A549 (cell line): Measurements from ENCODE around the gene AIMP2. TPM values are rescaled to one million over a fixed set of nuclear protein-coding genes. Genes with fewer than 3 reads are reported as not detected.

Experiments used
- ATAC-seq, 2 experiments: fragments of 200-7000 bp in 1 of 2; fragments of >200 bp in 1 of 2; cut with Nextera tagmentation in 1 of 2; cut with Tn5 transposase in 1 of 2; 3 replicates each; pipeline versions ENCODE4 v1.8.0 to v1.9.1; 2018 to 2020; ENCODE audit warnings: mild to moderate bottlenecking in 1 of 2, moderate library complexity in 1 of 2
- CTCF ChIA-PET: fragments of 300-600 bp; sonication (Branson Sonifier 250); formaldehyde crosslinking; extraction: SDS; loops from one replicate; lab custom pipeline; 2021; ENCODE audit warnings: antibody characterized with exemption, inconsistent platforms; lab: Yijun Ruan, JAX
- POLR2A ChIA-PET: fragments of 350-600 bp; formaldehyde crosslinking; extraction: SDS; loops from one replicate; lab custom pipeline; 2021; ENCODE audit warnings: antibody characterized with exemption, inconsistent platforms; lab: Yijun Ruan, JAX
- DNase-seq, 2 experiments: peaks; one replicate each; pipeline versions ENCODE4 v3.0.0 to v3.0.0-alpha.2; 2011 to 2016; ENCODE audit warnings: low read depth in 1 of 2, low spot score in 1 of 2
- FAIRE-seq: peaks from 2 replicates; lab custom pipeline; 2011; peaks lifted over from hg19 to GRCh38; lab: Jason Lieb, UNC
- H3K27ac ChIP-seq, 2 experiments: fragments of >200 bp; sonication (Bioruptor Twin); formaldehyde crosslinking; 3 replicates each; pipeline ENCODE4 v1.5.1; 2016 to 2017
- H3K4me1 ChIP-seq: fragments of >200 bp; sonication (Bioruptor Twin); formaldehyde crosslinking; 3 replicates; pipeline ENCODE4 v1.6.1; 2016
- H3K4me2 ChIP-seq: fragments of >200 bp; sonication (Bioruptor Twin); formaldehyde crosslinking; 3 replicates; pipeline ENCODE4 v1.6.1; 2016
- H3K4me3 ChIP-seq: fragments of >200 bp; sonication (Bioruptor Twin); formaldehyde crosslinking; 3 replicates; pipeline ENCODE4 v1.5.1; 2016
- H3K9me3 ChIP-seq: fragments of >200 bp; sonication (Bioruptor Twin); formaldehyde crosslinking; 3 replicates; pipeline ENCODE4 v1.6.1; 2016
- ATOH8 ChIP-seq: fragments of 250-450 bp; sonication (Bioruptor Pico); IDR thresholded peaks from 2 replicates; pipeline ENCODE4 v1.5.0; 2020; ENCODE audit warnings: low read depth, mild to moderate bottlenecking, moderate library complexity
- BHLHE40 ChIP-seq: IDR thresholded peaks from 2 replicates; pipeline ENCODE4 v1.6.1; 2012; ENCODE audit warnings: low read depth, low read length, inconsistent platforms
- CBX2 ChIP-seq: fragments of 200-600 bp; sonication (generic); IDR thresholded peaks from 2 replicates; pipeline ENCODE4 v1.6.1; 2016; ENCODE audit warnings: low read depth, mild to moderate bottlenecking, borderline replicate concordance
- CEBPB ChIP-seq, 2 experiments: fragments of >200 bp in 1 of 2; sonication (Bioruptor Twin) in 1 of 2; formaldehyde crosslinking in 1 of 2; IDR thresholded peaks; 2 replicates each; pipeline ENCODE4 v1.6.1; 2012 to 2016
- EP300 ChIP-seq, 2 experiments: fragments of >200 bp; sonication (Bioruptor Twin); formaldehyde crosslinking; IDR thresholded peaks; 2 replicates in 1 of 2; 3 replicates in 1 of 2; pipeline ENCODE4 v1.6.1; 2016 to 2017
- FOSB ChIP-seq: fragments of 250-450 bp; sonication (Bioruptor Pico); IDR thresholded peaks from 2 replicates; pipeline ENCODE4 v1.5.0; 2020; ENCODE audit warnings: mild to moderate bottlenecking, moderate library complexity
- FOSL2 ChIP-seq, 2 experiments: fragments of 450-650 bp in 1 of 2; fragments of >200 bp in 1 of 2; sonication (Bioruptor Twin) in 1 of 2; formaldehyde crosslinking; IDR thresholded peaks; 2 replicates each; pipeline versions ENCODE4 v1.5.0 to v1.6.1; 2016 to 2020; ENCODE audit warnings: mild to moderate bottlenecking in 1 of 2, moderate library complexity in 1 of 2
- FOXS1 ChIP-seq: fragments of 250-450 bp; sonication (Bioruptor Pico); IDR thresholded peaks from 2 replicates; pipeline ENCODE4 v1.5.0; 2020; ENCODE audit warnings: mild to moderate bottlenecking, moderate library complexity
- GATA3 ChIP-seq: IDR thresholded peaks from 2 replicates; pipeline ENCODE4 v1.6.1; 2012; ENCODE audit warnings: borderline replicate concordance
- HMGXB4 ChIP-seq: fragments of 250-450 bp; sonication (Bioruptor Pico); IDR thresholded peaks from 2 replicates; pipeline ENCODE4 v1.5.0; 2021; ENCODE audit warnings: mild to moderate bottlenecking, moderate library complexity, borderline replicate concordance
- HOXB13 ChIP-seq: fragments of 250-450 bp; sonication (Bioruptor Pico); IDR thresholded peaks from 2 replicates; pipeline ENCODE4 v1.5.0; 2020; ENCODE audit warnings: low read depth, mild to moderate bottlenecking, moderate library complexity
- KDM1A ChIP-seq: fragments of 200-600 bp; sonication (generic); IDR thresholded peaks from 2 replicates; pipeline ENCODE4 v1.6.1; 2016; ENCODE audit warnings: low read depth, mild to moderate bottlenecking
- KDM5A ChIP-seq: fragments of 200-600 bp; sonication (generic); IDR thresholded peaks from 2 replicates; pipeline ENCODE4 v1.6.1; 2016; ENCODE audit warnings: antibody characterized with exemption, mild to moderate bottlenecking
- MAFK ChIP-seq: fragments of 450-650 bp; IDR thresholded peaks from 2 replicates; pipeline ENCODE4 v1.6.1; 2014; ENCODE audit not compliant: partially characterized antibody
- MAX ChIP-seq: IDR thresholded peaks from 2 replicates; pipeline ENCODE4 v1.6.1; 2012
- NR3C1 ChIP-seq: fragments of >200 bp; sonication (Bioruptor Twin); formaldehyde crosslinking; IDR thresholded peaks from 3 replicates; pipeline ENCODE4 v1.6.1; 2017
- PBX3 ChIP-seq: IDR thresholded peaks from 2 replicates; pipeline ENCODE4 v1.6.1; 2012
- PHF8 ChIP-seq: fragments of 200-600 bp; sonication (generic); IDR thresholded peaks from 2 replicates; pipeline ENCODE4 v1.6.1; 2016; ENCODE audit warnings: low read depth, mild to moderate bottlenecking, antibody characterized with exemption, moderate library complexity, borderline replicate concordance
- RAD21 ChIP-seq, 2 experiments: fragments of >200 bp in 1 of 2; sonication (Bioruptor Twin) in 1 of 2; formaldehyde crosslinking in 1 of 2; IDR thresholded peaks in 1 of 2; conservative IDR thresholded peaks in 1 of 2; 2 replicates in 1 of 2; 3 replicates in 1 of 2; pipeline ENCODE4 v1.6.1; 2012 to 2018; ENCODE audit warnings: inconsistent platforms in 1 of 2
- RFX5 ChIP-seq: fragments of 450-650 bp; IDR thresholded peaks from 2 replicates; pipeline ENCODE4 v1.7.1; 2014; ENCODE audit warnings: antibody characterized with exemption, mild to moderate bottlenecking, moderate library complexity
- SMC3 ChIP-seq: fragments of >200 bp; sonication (Bioruptor Twin); formaldehyde crosslinking; IDR thresholded peaks from 3 replicates; pipeline ENCODE4 v1.6.1; 2018; ENCODE audit warnings: inconsistent platforms
- TP53 ChIP-seq: fragments of 250-450 bp; sonication (Bioruptor Pico); IDR thresholded peaks from 2 replicates; pipeline ENCODE4 v1.5.0; 2021; ENCODE audit warnings: mild to moderate bottlenecking, moderate library complexity
- ZC3H11A ChIP-seq: fragments of 450-650 bp; IDR thresholded peaks from 2 replicates; pipeline ENCODE4 v1.6.1; 2014; ENCODE audit warnings: antibody characterized with exemption, mild to moderate bottlenecking
- ZSCAN20 ChIP-seq: fragments of 250-450 bp; sonication (Bioruptor Pico); IDR thresholded peaks from 2 replicates; pipeline ENCODE4 v1.8.0; 2022; ENCODE audit warnings: mild to moderate bottlenecking, moderate library complexity
- WGBS: methylation state at CpG from one replicate; pipeline ENCODE4 v1.1.6; 2017; ENCODE audit errors: missing lambda C conversion rate; 5-methylcytosine and 5-hydroxymethylcytosine counted together
- polyA plus RNA-seq, 4 experiments: library from polyadenylated mRNA; depleted of rRNA in 3 of 4; stranded (reverse); fragments of >200 nt; fragmentation: RNase III in 1 of 4; extraction: RNeasy Plus Mini Kit Qiagen cat#74134 plus additional on column Dnase treatment in 1 of 4; gene quantifications; 2 replicates in 3 of 4; 3 replicates in 1 of 4; pipeline ENCODE4 v1.2.3, GENCODE V29; 2011 to 2017

AIMP2 gene
- polyA plus RNA-seq, 2 of the 4 experiments (the other 2 are of a cell fraction): 82.0 to 128 TPM

GRCh38 chr7:6031567-6031966 is 22.5 kb downstream of the AIMP2 start (continued):
- TF ChIP-seq KDM5A: no peak

GRCh38 chr7:6032167-6032566 is 23.1 kb downstream of the AIMP2 start:
- POLR2A ChIA-PET: no interaction called here
- H3K4me1 ChIP-seq: no peaks in the 10 kb centered on the region
- H3K4me3 ChIP-seq: no peak overlapping the region
- TF ChIP-seq SMC3: no peak
- TF ChIP-seq, all 56 proteins: peak for 0
- ATAC-seq (no peak), FAIRE-seq (no peak), DNase-seq (no peak)
- Histone ChIP-seq H3K9me3 (no peaks in the 10 kb centered on the region), H3K27ac (no peak overlapping the region), H3K4me2 (no peak overlapping the region)
- 91% methylated on average over 5 of the region's 5 CpGs for WGBS
- CTCF ChIA-PET: interaction anchor here (1.2 to 1.7 kb wide), 2 partner anchors 9 to 10 kb away, joined by 3 read pairs; no protein-coding TSS in a partner anchor

GRCh38 chr7:6032641-6033040 is 23.6 kb downstream of the AIMP2 start:
- no peak for TF ChIP-seq ZSCAN20 (CRISPR knock-in tag)
- no peak for TF ChIP-seq PBX3
- no peak for TF ChIP-seq ZC3H11A
- TF ChIP-seq HOXB13 (CRISPR knock-in tag): no peak
- no peak for TF ChIP-seq FOSL2 (IDR thresholded peaks at IDR 0.05)
- no peak for TF ChIP-seq FOSL2 (CRISPR knock-in tag; IDR thresholded peaks at IDR 0.05)
- no peak for TF ChIP-seq BHLHE40
- TF ChIP-seq KDM1A: no peak
- no peak for TF ChIP-seq HMGXB4 (CRISPR knock-in tag)
- no peak for TF ChIP-seq MAX
- TF ChIP-seq, all 56 proteins: peak for 0
- ATAC-seq: no peak
- Histone ChIP-seq H3K9me3 (no peaks in the 10 kb centered on the region), H3K27ac (no peak overlapping the region), H3K4me2 (no peak overlapping the region), H3K4me1 (no peaks in the 10 kb centered on the region), H3K4me3 (no peak overlapping the region)
- no peak for FAIRE-seq
- no peak for DNase-seq
- ChIA-PET CTCF (interaction anchor here (1.2 to 1.7 kb wide), 2 partner anchors 10 kb away, joined by 3 read pairs; no protein-coding TSS in a partner anchor), POLR2A (no interaction called here)
- WGBS: 93% methylated on average over 7 of the region's 7 CpGs

GRCh38 chr7:6035165-6035564 is 26.1 kb downstream of the AIMP2 start:
- POLR2A ChIA-PET: no interaction called here
- 90% methylated on average over 10 of the region's 10 CpGs for WGBS
- CTCF ChIA-PET: no interaction called here

More at GRCh38 chr7:6035165-6035564, 26.1 kb downstream of the AIMP2 start:
- Histone ChIP-seq H3K9me3 (no peaks in the 10 kb centered on the region), H3K27ac (no peak overlapping the region), H3K4me3 (no peak overlapping the region), H3K4me1 (no peaks in the 10 kb centered on the region), H3K4me2 (no peak overlapping the region)
- DNase-seq: no peak
- no peak for FAIRE-seq
- ATAC-seq: no peak
- TF ChIP-seq TP53 (no peak), NR3C1 (no peak), CBX2 (no peak), PBX3 (no peak), EP300 (IDR thresholded peaks at IDR 0.05) (no peak), ATOH8 (no peak), ZC3H11A (no peak), FOXS1 (no peak), FOSB (CRISPR knock-in tag) (no peak), ZSCAN20 (CRISPR knock-in tag) (no peak), RAD21 (conservative IDR thresholded peaks at IDR 0.05 in 1 of 2, IDR thresholded peaks at IDR 0.05 in 1 of 2) (no peak), HMGXB4 (CRISPR knock-in tag) (no peak), GATA3 (no peak), RFX5 (no peak), BHLHE40 (no peak), CEBPB (IDR thresholded peaks at IDR 0.05) (no peak), MAFK (no peak), PHF8 (no peak)
